Parathyroid adenoma (tissue), 2 donors: ENCODE measurements around the gene CUX1.

ENCODE experiments used
- H2AFZ ChIP-seq: fragments of 300-600 bp; sonication (generic); one replicate; pipeline ENCODE4 v1.7.0; 2017; ENCODE audit warnings: antibody characterized with exemption, mild to moderate bottlenecking
- H3K27ac ChIP-seq: fragments of 300-600 bp; sonication (generic); one replicate; pipeline ENCODE4 v1.7.0; 2017
- H3K27me3 ChIP-seq: fragments of 300-600 bp; sonication (generic); one replicate; pipeline ENCODE4 v1.7.0; 2017; ENCODE audit warnings: low read length; ENCODE audit not compliant: control insufficient read depth, insufficient read depth
- H3K36me3 ChIP-seq: fragments of 300-600 bp; sonication (generic); one replicate; pipeline ENCODE4 v1.7.0; 2017; ENCODE audit warnings: low read length; ENCODE audit not compliant: control insufficient read depth, insufficient read depth
- H3K4me1 ChIP-seq: fragments of 300-600 bp; sonication (generic); one replicate; pipeline ENCODE4 v1.7.0; 2017; ENCODE audit warnings: control low read depth
- H3K4me2 ChIP-seq: fragments of 300-600 bp; sonication (generic); one replicate; pipeline ENCODE4 v1.7.0; 2017; ENCODE audit warnings: low read length
- H3K4me3 ChIP-seq: fragments of 300-600 bp; sonication (generic); one replicate; pipeline ENCODE4 v1.7.0; 2017; ENCODE audit warnings: low read depth, low read length
- H3K79me2 ChIP-seq: fragments of 300-600 bp; sonication (generic); one replicate; pipeline ENCODE4 v1.7.0; 2017; ENCODE audit warnings: control low read depth
- H3K9ac ChIP-seq: fragments of 300-600 bp; sonication (generic); one replicate; pipeline ENCODE4 v1.7.0; 2017; ENCODE audit warnings: mild to moderate bottlenecking
- H3K9me3 ChIP-seq: fragments of 300-600 bp; sonication (generic); one replicate; pipeline ENCODE4 v1.7.0; 2017; ENCODE audit warnings: low read length; ENCODE audit not compliant: control insufficient read depth
- TF ChIP-seq, protein P1 (sequence below): fragments of 300-600 bp; sonication (generic); IDR thresholded peaks from one replicate; pipeline ENCODE4 v1.7.0; 2017; ENCODE audit warnings: antibody characterized with exemption, mild to moderate bottlenecking
- donor health status: primary hyperparathyroidism.

Gene CUX1

DNA sequence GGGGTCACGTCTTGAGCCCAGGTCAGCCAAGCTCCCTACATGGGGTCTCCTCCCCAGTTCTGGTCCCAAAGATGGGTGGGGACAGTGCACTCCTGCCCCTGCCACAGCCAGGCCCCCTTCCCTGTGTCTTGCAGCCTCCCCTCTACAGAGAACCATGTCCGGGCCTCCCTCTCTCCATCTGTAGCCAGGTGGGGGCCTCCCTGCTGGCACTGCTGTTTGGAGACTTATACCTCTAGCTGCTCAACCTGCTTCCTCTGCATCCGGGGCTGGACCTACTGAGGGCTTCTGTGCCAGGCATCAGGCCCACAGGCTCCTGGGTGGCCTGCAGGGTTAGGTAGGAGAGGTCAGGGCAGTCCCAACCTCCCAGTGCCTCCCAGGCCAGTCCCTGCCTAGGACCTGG lies 477.2 kb downstream of the CUX1 start:
- Histone ChIP-seq H3K9me3 (no peaks in the 10 kb centered on the region), H3K27ac (no peak overlapping the region), H3K4me3 (no peak overlapping the region), H3K4me2 (no peak overlapping the region), H3K27me3 (no peaks in the 10 kb centered on the region), H3K4me1 (no peaks in the 10 kb centered on the region), H3K9ac (no peak overlapping the region), H2AFZ (no peak overlapping the region), H3K79me2 (no peaks in the 10 kb centered on the region), H3K36me3 (no peaks in the 10 kb centered on the region)
- TF ChIP-seq, protein P1, sequence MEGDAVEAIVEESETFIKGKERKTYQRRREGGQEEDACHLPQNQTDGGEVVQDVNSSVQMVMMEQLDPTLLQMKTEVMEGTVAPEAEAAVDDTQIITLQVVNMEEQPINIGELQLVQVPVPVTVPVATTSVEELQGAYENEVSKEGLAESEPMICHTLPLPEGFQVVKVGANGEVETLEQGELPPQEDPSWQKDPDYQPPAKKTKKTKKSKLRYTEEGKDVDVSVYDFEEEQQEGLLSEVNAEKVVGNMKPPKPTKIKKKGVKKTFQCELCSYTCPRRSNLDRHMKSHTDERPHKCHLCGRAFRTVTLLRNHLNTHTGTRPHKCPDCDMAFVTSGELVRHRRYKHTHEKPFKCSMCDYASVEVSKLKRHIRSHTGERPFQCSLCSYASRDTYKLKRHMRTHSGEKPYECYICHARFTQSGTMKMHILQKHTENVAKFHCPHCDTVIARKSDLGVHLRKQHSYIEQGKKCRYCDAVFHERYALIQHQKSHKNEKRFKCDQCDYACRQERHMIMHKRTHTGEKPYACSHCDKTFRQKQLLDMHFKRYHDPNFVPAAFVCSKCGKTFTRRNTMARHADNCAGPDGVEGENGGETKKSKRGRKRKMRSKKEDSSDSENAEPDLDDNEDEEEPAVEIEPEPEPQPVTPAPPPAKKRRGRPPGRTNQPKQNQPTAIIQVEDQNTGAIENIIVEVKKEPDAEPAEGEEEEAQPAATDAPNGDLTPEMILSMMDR = no peak

DNA sequence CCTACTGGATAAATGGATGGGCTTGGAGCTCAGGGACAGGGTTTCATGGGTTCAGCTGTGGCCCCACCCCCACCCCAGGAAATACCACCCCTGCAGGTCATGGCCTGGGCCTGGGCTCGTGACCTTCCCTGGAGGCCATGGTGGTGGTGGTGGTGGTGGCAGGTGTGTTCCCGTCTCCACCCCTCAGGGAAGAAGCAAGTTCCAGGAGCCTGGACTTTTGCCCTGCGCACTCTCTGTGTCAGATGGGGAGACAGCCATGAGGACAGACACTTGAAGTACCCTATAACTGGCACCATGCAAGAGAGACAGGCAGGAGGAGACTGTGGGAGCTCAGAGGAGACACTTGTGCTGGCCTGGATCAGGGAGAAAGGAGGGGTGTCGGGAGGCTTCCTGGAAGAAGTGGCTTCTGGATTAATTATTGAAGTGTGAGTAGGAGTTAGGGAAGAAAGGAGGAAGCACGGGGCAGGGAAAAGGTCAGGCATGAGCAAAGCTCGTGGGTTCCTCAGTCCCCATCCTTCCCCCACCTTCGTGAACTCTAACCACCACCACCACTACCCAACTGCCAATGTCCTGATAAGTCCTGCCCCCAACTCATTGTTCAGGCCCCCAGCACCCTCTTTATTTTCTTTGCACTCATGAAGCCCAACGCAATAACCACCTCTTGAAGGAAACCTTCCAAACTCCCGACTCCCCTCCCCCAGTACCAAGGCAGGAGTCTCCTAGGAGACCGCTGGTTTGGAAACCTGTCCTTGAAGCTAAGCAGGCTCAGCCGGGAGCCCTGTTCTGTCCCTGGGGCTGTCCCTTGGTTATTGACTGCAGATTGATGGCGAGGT lies 478.1 kb downstream of the CUX1 start:
- Histone ChIP-seq H3K9me3 (no peaks in the 10 kb centered on the region), H3K9ac (no peak overlapping the region), H3K4me1 (no peaks in the 10 kb centered on the region), H3K4me3 (no peak overlapping the region), H2AFZ (no peak overlapping the region), H3K27me3 (no peaks in the 10 kb centered on the region), H3K79me2 (no peaks in the 10 kb centered on the region), H3K27ac (no peak overlapping the region), H3K4me2 (no peak overlapping the region), H3K36me3 (no peaks in the 10 kb centered on the region)
- TF ChIP-seq, protein P1 = no peak

DNA sequence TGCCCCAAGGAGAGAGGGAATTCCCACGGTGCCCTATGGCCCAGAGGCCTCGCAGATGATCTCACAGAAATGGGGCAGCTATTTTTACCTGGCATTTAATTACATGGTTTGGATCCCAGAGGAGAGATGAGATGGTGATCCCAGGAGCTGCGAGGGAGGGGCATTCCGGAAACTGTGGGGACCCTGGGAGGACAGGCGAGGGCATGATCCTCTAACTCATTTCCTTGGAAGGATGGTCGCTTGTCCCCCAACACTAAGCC lies 478.7 kb downstream of the CUX1 start:
- no peaks in the 10 kb centered on the region for H3K79me2 ChIP-seq
- H2AFZ ChIP-seq = no peak overlapping the region
- H3K4me2 ChIP-seq = no peak overlapping the region
- H3K27me3 ChIP-seq = no peaks in the 10 kb centered on the region
- no peak overlapping the region for H3K9ac ChIP-seq
- H3K4me1 ChIP-seq = no peaks in the 10 kb centered on the region
- TF ChIP-seq, protein P1 = no peak
- no peak overlapping the region for H3K27ac ChIP-seq
- no peaks in the 10 kb centered on the region for H3K9me3 ChIP-seq
- no peaks in the 10 kb centered on the region for H3K36me3 ChIP-seq
- no peak overlapping the region for H3K4me3 ChIP-seq

DNA sequence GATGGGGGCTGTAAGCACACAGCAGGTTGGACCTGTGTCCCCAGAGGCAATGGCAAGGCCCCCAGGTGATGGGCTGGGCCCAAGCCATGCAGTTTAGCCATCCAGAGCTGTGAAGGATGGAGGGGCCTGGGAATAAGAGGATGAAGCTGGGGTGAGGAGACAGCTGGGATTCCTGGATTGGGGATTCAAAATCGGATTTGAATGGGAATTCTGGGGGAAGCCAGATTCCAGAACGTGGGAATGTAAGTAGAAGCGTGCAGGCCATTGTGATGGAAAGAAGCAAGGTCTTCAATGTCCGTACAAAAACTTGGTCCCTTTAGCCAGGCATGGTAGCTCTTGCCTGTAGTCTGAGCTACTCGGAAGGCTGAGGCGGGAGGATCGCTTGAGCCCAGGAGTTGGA lies 479.1 kb downstream of the CUX1 start:
- Histone ChIP-seq H3K4me2 (no peak overlapping the region), H2AFZ (no peak overlapping the region), H3K4me1 (no peaks in the 10 kb centered on the region), H3K79me2 (no peaks in the 10 kb centered on the region), H3K36me3 (no peaks in the 10 kb centered on the region), H3K4me3 (no peak overlapping the region), H3K9ac (no peak overlapping the region), H3K9me3 (no peaks in the 10 kb centered on the region), H3K27ac (no peak overlapping the region), H3K27me3 (no peaks in the 10 kb centered on the region)
- TF ChIP-seq, protein P1 = no peak
